Coronary artery (tissue), 2 donors: ENCODE results near the gene BRINP3.

Experiments
- DNase-seq: peaks from one replicate; pipeline ENCODE4 v3.0.0-alpha.2; 2017; ENCODE audit warnings: low spot score
- H3K27ac ChIP-seq, 2 donors: fragments of 200-600 bp; sonication (generic); one replicate each; pipeline ENCODE4 v1.5.1; 2016 to 2019
- H3K4me3 ChIP-seq: fragments of 200-600 bp; sonication (generic); 2 replicates; pipeline ENCODE4 v1.5.1; 2016; ENCODE audit warnings: mild to moderate bottlenecking, moderate library complexity
- CTCF ChIP-seq: fragments of 200-600 bp; sonication (generic); IDR thresholded peaks from one replicate; pipeline ENCODE4 v1.5.1; 2019; ENCODE audit warnings: antibody characterized with exemption

The BRINP3 gene

GRCh38 chr1:190154744-190155143, 322.9 kb downstream of the BRINP3 start:
- Histone ChIP-seq H3K27ac (no peak overlapping the region), H3K4me3 (no peak overlapping the region)
- no peak for DNase-seq
- TF ChIP-seq CTCF, result no peak

- no peak overlapping the region for H3K4me3 ChIP-seq
- H3K27ac ChIP-seq, result no peak overlapping the region
- no peak for DNase-seq
- TF ChIP-seq CTCF, result no peak
Observed at GRCh38 chr1:190147616-190148015, 330.0 kb downstream of the BRINP3 start.

GRCh38 chr1:190144650-190145049, 333.0 kb downstream of the BRINP3 start:
- no peak for DNase-seq
- TF ChIP-seq CTCF, result no peak
- Histone ChIP-seq H3K27ac (no peak overlapping the region), H3K4me3 (no peak overlapping the region)

- H3K4me3 ChIP-seq, result no peak overlapping the region
- no peak for DNase-seq
- no peak for TF ChIP-seq CTCF
- H3K27ac ChIP-seq, result no peak overlapping the region
Observed at GRCh38 chr1:190140644-190141043, 337.0 kb downstream of the BRINP3 start.

GRCh38 chr1:190138702-190139101, 339.0 kb downstream of the BRINP3 start:
- no peak for DNase-seq
- TF ChIP-seq CTCF, result no peak
- H3K27ac ChIP-seq, result no peak overlapping the region
- no peak overlapping the region for H3K4me3 ChIP-seq

- Histone ChIP-seq H3K4me3 (no peak overlapping the region), H3K27ac (no peak overlapping the region)
- no peak for DNase-seq
- TF ChIP-seq CTCF, result no peak
Observed at GRCh38 chr1:190138266-190138665, 339.4 kb downstream of the BRINP3 start.

- no peak for TF ChIP-seq CTCF
- no peak overlapping the region for H3K27ac ChIP-seq
- DNase-seq, result no peak
- no peak overlapping the region for H3K4me3 ChIP-seq
Observed at GRCh38 chr1:190129366-190129765, 348.3 kb downstream of the BRINP3 start.
